ENCODE data around the gene CXorf65. TPM values are rescaled to one million over a fixed set of nuclear protein-coding genes. Genes with fewer than 3 reads are reported as not detected.

Gene CXorf65
- total RNA-seq, 2 experiments from 2014 or later = 71.9 to 82.3 TPM

DNA sequence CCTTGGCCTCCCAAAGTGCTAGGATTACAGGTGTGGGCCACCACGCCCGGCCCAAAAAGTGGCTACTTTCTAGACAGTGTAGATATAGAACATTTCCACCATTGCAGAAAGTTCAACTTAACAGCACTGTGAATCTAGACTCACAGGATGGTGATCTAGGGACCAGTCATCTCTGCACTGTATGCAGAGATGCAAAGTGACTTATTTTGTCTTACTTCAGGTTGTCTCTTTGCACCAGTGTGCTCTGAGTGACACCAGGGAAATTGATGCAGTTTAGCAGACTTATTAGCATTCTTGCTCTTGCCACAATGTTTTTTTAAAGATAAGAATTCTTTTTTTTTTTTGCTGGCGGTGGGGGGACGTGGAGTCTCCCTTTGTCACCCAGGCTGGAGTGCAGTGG lies 23.7 kb downstream of the CXorf65 start:
- Mint-ChIP-seq H3K27me3 (no peaks in the 10 kb centered on the region), H3K9me3 (no peaks in the 10 kb centered on the region), H3K4me1 (ENCODE audit: low read depth) (peaks cover 7% of the 10 kb centered on the region), H3K36me3 (ENCODE audit: low read depth) (no peaks in the 10 kb centered on the region), H3K4me3 (no peak overlapping the region), H3K27ac (no peak overlapping the region)
- DNase-seq (no peak), ATAC-seq (ENCODE audit: poor library complexity) (no peak)
- H3K4me3 ChIP-seq (ENCODE audit: low read length) = no peak overlapping the region
- H3K27ac ChIP-seq (ENCODE audit: low read depth in 1 of 2, low read length in 2 of 2) = no peak overlapping the region
- no peaks in the 10 kb centered on the region for H3K27me3 ChIP-seq (ENCODE audit: control insufficient read depth in 1 of 2, insufficient read depth in 2 of 2, low read length in 2 of 2)
- H3K4me1 ChIP-seq (ENCODE audit: insufficient read depth, low read length) = no peaks in the 10 kb centered on the region
- POLR2A ChIA-PET = no interaction called here
- intact Hi-C loops (cut with DNase I, micrococcal nuclease) = no loop called here
- H3K36me3 ChIP-seq (ENCODE audit: insufficient read depth, low read length) = no peaks in the 10 kb centered on the region
- CTCF ChIA-PET = no interaction called here
- no peaks in the 10 kb centered on the region for H3K9me3 ChIP-seq (ENCODE audit: control insufficient read depth in 1 of 2, insufficient read depth in 1 of 2, low read length in 2 of 2)
- TF ChIP-seq, protein P1, sequence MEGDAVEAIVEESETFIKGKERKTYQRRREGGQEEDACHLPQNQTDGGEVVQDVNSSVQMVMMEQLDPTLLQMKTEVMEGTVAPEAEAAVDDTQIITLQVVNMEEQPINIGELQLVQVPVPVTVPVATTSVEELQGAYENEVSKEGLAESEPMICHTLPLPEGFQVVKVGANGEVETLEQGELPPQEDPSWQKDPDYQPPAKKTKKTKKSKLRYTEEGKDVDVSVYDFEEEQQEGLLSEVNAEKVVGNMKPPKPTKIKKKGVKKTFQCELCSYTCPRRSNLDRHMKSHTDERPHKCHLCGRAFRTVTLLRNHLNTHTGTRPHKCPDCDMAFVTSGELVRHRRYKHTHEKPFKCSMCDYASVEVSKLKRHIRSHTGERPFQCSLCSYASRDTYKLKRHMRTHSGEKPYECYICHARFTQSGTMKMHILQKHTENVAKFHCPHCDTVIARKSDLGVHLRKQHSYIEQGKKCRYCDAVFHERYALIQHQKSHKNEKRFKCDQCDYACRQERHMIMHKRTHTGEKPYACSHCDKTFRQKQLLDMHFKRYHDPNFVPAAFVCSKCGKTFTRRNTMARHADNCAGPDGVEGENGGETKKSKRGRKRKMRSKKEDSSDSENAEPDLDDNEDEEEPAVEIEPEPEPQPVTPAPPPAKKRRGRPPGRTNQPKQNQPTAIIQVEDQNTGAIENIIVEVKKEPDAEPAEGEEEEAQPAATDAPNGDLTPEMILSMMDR (IDR thresholded peaks at IDR 0.05) = no peak

DNA sequence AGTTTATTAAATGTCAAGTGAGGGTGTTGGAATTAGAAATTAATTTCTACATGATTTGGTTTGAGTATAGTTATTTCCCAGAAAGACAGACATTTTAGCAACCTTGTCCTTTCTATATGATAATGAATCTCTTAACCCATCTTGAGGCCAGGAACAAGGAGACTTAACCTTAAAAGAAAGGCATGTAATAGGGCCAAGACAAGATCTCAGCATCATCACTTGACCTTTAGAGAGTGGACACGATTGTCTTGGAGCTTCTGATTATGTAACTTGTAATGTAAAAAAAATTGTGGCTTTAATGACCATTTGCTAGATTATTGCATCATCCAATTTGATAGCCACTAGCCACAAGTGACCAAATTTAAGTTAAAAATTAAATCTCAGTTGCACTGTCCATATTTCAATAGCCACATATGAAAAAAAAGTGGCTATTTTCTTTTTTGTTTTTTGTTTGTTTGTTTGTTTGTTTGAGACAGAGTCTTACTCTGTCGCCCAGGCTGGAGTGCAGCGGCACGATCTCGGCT lies 24.4 kb downstream of the CXorf65 start:
- no peak for ATAC-seq (ENCODE audit: poor library complexity)
- Mint-ChIP-seq H3K4me1 (ENCODE audit: low read depth) (peaks cover 7% of the 10 kb centered on the region), H3K4me3 (no peak overlapping the region), H3K27ac (no peak overlapping the region), H3K27me3 (no peaks in the 10 kb centered on the region), H3K9me3 (no peaks in the 10 kb centered on the region), H3K36me3 (ENCODE audit: low read depth) (no peaks in the 10 kb centered on the region)
- POLR2A ChIA-PET = interaction anchor here (1.0 kb wide), 1 partner anchor 18 kb away, joined by 3 read pairs; no protein-coding TSS in a partner anchor
- Histone ChIP-seq H3K27ac (ENCODE audit: low read depth in 1 of 2, low read length in 2 of 2) (no peak overlapping the region), H3K4me1 (ENCODE audit: insufficient read depth, low read length) (no peaks in the 10 kb centered on the region), H3K9me3 (ENCODE audit: control insufficient read depth in 1 of 2, insufficient read depth in 1 of 2, low read length in 2 of 2) (no peaks in the 10 kb centered on the region), H3K27me3 (ENCODE audit: control insufficient read depth in 1 of 2, insufficient read depth in 2 of 2, low read length in 2 of 2) (no peaks in the 10 kb centered on the region), H3K4me3 (ENCODE audit: low read length) (no peak overlapping the region), H3K36me3 (ENCODE audit: insufficient read depth, low read length) (no peaks in the 10 kb centered on the region)
- DNase-seq = no peak
- intact Hi-C loops (cut with DNase I, micrococcal nuclease) = no loop called here
- CTCF ChIA-PET = no interaction called here
- TF ChIP-seq, protein P1 (IDR thresholded peaks at IDR 0.05) = no peak

DNA sequence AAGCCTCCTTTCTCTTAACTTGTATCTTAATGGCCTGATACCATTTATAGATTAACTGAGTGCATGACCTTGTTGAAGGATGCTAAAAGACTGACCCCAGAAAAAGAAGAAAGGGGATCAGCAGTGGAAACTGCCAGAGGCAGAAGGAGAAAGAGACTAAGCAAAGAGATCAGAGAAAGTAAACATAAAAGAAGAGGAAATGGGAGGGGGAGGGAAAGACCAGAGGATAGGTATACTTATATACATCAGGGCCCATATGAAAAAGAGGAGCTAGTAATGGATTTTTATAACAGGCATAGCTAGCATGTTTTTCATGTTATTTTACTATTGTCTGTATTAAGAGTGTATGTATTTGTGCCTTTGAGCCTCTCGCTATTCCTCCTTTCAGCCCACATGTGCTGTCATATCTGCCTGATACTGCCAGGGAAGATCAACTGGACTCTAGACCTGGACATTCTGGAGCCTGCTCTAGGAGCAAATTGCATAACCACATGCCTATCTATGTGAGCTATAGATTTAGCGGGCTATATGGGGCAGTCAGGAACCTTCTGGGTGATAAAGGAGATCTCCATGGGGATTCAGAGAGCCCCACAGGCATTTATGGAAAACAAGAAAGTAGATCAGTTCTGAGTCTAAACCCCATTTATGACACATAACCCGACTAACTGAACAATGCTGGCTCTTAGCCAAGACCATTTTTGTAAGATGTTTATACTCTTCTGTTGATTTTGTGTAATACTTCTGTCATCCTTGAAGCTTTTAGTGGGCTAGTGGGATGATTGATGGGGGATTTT lies 25.0 kb downstream of the CXorf65 start:
- Mint-ChIP-seq H3K27ac (no peak overlapping the region), H3K4me1 (ENCODE audit: low read depth) (peaks cover 7% of the 10 kb centered on the region), H3K9me3 (no peaks in the 10 kb centered on the region), H3K36me3 (ENCODE audit: low read depth) (no peaks in the 10 kb centered on the region), H3K27me3 (no peaks in the 10 kb centered on the region), H3K4me3 (no peak overlapping the region)
- no peaks in the 10 kb centered on the region for H3K9me3 ChIP-seq (ENCODE audit: control insufficient read depth in 1 of 2, insufficient read depth in 1 of 2, low read length in 2 of 2)
- no peaks in the 10 kb centered on the region for H3K36me3 ChIP-seq (ENCODE audit: insufficient read depth, low read length)
- ATAC-seq (ENCODE audit: poor library complexity) (no peak), DNase-seq (no peak)
- ChIA-PET POLR2A (interaction anchor here (1.0 kb wide), 1 partner anchor 19 kb away, joined by 3 read pairs; no protein-coding TSS in a partner anchor), CTCF (no interaction called here)
- no peak overlapping the region for H3K4me3 ChIP-seq (ENCODE audit: low read length)
- H3K27ac ChIP-seq (ENCODE audit: low read depth in 1 of 2, low read length in 2 of 2) = no peak overlapping the region
- intact Hi-C loops (cut with DNase I, micrococcal nuclease) = no loop called here
- H3K4me1 ChIP-seq (ENCODE audit: insufficient read depth, low read length) = no peaks in the 10 kb centered on the region
- TF ChIP-seq, protein P1 (IDR thresholded peaks at IDR 0.05) = no peak
- no peaks in the 10 kb centered on the region for H3K27me3 ChIP-seq (ENCODE audit: control insufficient read depth in 1 of 2, insufficient read depth in 2 of 2, low read length in 2 of 2)

Measured in CD4-positive, alpha-beta T cell (primary cell).